Aortic smooth muscle cell (primary cell): Measurements from ENCODE around the gene NGFR. TPM values are rescaled to one million over a fixed set of nuclear protein-coding genes. Genes with fewer than 3 reads are reported as not detected.

Experiments used
- total RNA-seq: library from RNA; depleted of rRNA; stranded (reverse); fragments of >200 nt; gene quantifications from 2 replicates; pipeline ENCODE4 v1.2.3, GENCODE V29; 2014

The NGFR gene
- total RNA-seq = 0.06 and 0.13 TPM in 2 replicates

GRCh38 chr17:49494986-49495841 is at the start of gene NGFR:
NGFR (plus strand) TSS chr17:49495293; CDS start chr17:49495418, 125 bp downstream.

Other genes with a start within 250 kb of the NGFR start
- gene ZNF652, start 133.0 kb upstream of the NGFR start, total RNA-seq = 8.3 and 10.3 TPM in 2 replicates
- 133 and 170 TPM in 2 replicates for gene PHB1, start 80.4 kb upstream of the NGFR start, total RNA-seq
- 4.4 and 7.9 TPM in 2 replicates for gene NXPH3, start 80.6 kb downstream of the NGFR start, total RNA-seq
- gene SPOP, start 182.8 kb downstream of the NGFR start, total RNA-seq = 93.3 and 104 TPM in 2 replicates
- gene SLC35B1, start 212.7 kb downstream of the NGFR start, total RNA-seq = 63.2 and 78.3 TPM in 2 replicates